Activated CD8-positive, alpha-beta memory T cell treated with anti-CD3 and anti-CD28 coated beads for 36 hours (primary cell): ENCODE results near the gene NTS. TPM values are rescaled to one million over a fixed set of nuclear protein-coding genes. Genes with fewer than 3 reads are reported as not detected.

Source experiments
- CTCF ChIA-PET: fragments of 350-600 bp; sonication (Branson Sonifier 250); formaldehyde crosslinking; loops from one replicate; lab custom pipeline; 2021; ENCODE audit warnings: antibody characterized with exemption; lab: Charles Lee
- POLR2A ChIA-PET: fragments of 350-600 bp; sonication (Branson Sonifier 250); formaldehyde crosslinking; loops from one replicate; lab custom pipeline; 2021; ENCODE audit warnings: antibody characterized with exemption; lab: Charles Lee
- total RNA-seq, 2 experiments: library from RNA; stranded (reverse); gene quantifications; one replicate each; pipeline ENCODE4 v1.2.3, GENCODE V29; 2021

Gene NTS, protein sequence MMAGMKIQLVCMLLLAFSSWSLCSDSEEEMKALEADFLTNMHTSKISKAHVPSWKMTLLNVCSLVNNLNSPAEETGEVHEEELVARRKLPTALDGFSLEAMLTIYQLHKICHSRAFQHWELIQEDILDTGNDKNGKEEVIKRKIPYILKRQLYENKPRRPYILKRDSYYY
- not detected for total RNA-seq

DNA sequence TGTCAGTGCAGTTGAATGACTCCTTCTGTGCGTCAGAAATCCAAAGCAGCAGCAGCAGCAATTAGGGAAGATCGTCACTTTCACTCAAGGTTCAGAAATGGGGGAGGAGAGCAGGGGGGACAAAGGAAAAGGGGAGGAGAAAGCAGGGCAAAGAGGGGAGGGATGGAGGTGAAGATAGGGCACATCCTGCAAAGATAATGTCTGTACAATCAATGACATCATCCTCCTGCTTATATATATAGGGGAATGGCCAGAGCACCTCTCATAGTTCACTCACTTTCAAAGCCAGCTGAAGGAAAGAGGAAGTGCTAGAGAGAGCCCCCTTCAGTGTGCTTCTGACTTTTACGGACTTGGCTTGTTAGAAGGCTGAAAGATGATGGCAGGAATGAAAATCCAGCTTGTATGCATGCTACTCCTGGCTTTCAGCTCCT lies at the start of gene NTS:
Gene NTS (plus strand): TSS at position 265 of the 431 bp plus-strand sequence. CDS start 109 bp downstream, at position 374.
- POLR2A ChIA-PET: no interaction called here
- CTCF ChIA-PET: no interaction called here

DNA sequence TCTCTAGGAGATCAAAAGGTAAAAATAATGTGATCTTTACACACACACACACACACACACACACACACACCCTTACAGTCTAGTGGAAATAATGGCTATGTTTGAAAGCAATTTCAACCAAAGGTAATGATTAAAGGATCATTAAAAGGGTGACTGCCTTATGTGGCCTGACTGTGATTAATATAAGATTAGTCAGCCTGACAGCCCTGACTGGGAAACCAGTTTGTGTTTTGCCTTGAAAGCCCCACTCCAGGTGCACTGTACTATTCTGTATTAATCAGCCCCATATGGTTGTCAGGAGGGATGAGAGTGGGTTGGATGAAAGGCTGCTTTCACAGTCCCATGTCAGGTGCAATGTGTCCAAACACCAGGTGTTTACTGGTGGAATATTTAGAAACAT lies 48.3 kb upstream of the NTS start:
- ChIA-PET CTCF (no interaction called here), POLR2A (no interaction called here)

DNA sequence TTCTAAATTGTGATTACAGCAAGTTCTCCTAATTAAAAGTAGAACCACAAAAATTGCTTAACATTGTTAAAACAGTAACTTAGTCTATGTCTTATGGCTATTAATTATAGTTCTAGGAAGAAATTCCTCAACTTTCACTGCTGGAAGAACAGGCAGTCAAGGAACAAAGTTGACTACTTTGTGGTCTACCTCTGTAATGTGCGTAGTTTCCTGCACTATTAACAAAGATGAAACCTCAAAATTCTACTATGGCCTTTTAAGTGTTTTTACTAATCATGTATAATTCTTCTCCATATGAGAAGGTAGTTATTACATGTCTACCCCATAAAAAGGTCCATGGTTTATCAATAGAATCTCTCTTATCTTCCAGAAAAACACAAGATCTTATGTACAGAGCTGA lies 45.5 kb upstream of the NTS start:
- ChIA-PET CTCF (no interaction called here), POLR2A (no interaction called here)

DNA sequence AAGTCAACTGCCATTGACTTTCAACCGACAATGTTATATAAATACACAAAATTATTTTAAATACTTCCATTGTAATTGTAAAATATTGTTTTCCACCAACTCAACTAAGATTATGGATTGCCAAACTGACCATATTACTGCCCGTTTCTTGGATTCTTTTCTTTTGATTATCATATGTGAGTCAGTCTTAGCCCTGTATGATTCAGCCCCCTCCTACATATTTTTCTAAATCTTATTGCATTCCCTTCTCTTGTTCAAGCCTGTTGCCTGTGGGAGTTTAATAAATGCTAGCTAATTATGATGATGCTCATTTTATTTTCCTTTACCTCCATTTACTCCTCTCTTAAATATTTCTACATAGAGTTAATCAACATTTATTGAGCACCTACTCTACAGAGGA lies 44.7 kb upstream of the NTS start:
- ChIA-PET POLR2A (no interaction called here), CTCF (no interaction called here)

DNA sequence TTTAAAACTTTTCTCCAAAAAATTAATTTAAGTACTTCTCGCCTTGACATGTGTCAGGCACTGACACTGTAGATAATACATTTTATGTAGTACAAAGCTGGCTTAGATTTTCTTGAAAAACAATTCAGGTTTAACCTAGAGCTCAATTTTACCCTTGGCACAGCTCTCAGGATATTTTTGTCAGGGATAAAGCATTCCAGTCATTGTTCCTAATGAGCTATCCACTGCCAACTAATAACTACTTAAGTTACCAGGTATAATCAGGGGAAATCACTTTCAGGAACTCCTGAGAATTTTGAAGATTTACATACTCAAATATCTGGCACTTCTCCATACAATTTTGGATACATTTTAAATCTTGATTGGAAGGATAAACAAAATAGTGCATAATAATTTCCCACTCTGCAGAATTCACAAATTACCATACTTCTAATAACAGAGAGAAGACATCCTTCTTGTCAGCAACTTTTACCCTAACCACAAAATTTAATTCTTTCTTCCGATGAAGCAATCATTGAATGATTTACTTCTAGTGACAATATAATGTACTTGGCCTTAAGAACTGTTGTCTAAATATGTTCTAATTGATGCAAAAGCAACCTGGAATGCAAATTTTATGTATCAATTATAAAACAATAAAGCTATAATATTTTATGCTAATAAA lies 42.6 kb upstream of the NTS start:
- ChIA-PET CTCF (no interaction called here), POLR2A (no interaction called here)

DNA sequence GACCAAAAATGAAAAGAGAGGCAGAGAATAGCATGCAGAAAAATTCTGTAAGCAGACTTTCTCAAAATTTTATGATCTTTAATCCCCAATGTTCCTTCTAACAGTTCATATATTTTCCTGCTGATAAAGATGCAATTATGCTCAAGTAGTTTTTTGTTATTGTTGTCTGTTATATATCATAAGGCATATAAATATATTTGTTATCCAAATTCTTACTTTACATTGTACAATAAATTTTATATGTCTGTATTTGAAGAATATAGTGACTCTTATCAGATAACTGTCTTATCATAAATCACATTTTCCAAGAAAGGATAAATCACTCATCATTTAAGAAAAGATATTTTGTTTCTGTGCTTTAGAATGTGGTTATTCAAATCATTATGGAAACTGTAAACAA lies 40.5 kb upstream of the NTS start:
- POLR2A ChIA-PET: no interaction called here
- CTCF ChIA-PET: no interaction called here

DNA sequence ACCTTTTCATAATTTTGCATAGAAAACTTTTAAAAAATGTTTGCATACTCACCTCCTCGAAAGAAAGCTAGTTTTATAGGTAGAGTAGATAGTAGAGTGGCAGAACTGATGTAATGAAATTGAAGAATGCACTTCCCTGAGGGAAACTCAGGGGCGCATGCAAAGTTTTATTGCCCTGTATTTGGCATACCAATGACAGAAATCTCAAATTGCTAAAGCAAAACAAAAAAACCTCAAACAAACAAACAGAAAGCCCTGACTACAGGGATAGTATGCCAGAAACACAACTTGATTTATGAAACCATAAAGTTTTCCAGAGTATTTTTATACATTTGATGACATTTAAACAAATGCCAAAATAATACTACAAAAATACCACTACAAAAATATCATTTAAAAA lies 39.7 kb upstream of the NTS start:
- ChIA-PET POLR2A (no interaction called here), CTCF (no interaction called here)

DNA sequence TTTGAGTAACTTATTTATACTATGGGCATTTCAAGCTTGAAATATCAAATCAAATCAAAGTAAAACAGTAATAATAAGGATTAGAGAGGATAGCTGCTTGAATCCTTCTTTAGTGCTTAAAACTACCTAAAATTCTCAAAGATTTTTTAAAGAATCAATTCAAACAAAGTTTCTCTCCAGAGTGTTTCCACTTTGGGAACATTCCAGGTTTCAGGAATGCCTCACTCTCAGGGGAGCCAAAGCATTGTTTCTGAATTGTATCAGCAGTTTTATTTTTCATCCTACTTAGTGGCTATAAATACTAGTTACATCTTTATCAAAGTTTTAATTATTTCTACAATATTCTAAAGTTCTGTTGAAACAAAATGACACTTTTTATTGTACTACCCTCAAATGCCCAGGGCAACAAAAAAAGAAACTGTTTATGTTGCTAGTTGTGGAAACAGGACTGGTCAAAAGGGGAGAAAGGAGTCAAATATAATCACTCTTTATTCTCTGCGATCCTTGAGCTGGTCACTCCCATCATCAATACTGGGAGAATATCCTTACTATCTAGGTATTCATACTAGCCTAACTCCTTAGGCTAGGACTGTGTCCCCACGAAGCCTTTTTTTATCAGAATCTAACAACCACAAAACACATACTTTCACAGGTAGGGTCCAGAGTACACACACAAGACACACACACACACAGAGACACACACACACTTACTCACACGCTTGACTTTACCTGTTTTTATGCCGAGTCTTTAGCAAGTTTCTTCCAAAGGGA lies 38.5 kb upstream of the NTS start:
- POLR2A ChIA-PET: no interaction called here
- CTCF ChIA-PET: no interaction called here

DNA sequence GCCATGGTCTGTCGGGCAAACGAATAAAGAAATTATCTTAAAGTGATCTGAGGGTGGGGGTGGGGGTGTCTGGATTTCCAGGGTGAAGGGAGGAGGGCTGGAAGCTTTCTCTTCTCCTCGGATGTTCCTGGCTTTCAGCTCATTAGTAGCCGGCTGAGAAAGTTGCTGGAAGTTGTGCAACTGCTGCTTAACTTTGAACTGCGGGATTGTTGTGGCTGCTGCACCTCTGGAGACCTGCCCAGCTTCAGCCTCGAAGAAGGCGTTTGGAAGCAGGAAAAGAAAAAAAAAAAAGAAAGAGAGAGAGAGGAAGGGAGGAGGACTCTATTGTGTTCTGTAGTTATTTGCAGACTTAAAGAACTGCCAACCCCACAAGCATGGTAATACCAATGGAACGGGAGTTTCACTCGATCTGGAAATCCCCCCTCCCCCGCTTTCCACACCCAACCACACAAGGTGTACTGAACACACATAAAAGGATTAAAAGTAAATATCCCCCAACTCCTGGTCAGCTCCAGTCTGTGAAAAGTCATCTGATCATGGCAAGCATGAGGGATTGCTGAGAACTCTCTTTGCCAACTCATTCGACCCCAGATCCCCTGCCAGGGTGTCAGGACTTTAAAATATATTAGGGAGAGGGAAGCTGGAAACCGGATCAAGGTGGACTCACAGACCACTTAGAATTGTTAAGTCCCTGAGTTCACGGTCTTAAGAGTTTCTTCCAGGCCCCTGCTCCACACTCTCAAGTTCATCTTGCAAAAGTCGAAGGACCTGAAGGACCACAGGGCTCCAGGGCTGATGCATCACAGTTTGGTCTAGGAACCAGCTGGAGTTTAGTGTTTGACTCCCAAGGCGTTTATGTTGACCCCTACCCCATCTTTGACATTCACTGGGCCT lies 37.7 kb upstream of the NTS start, which contains the start of gene RASSF9:
Gene RASSF9 (minus strand): TSS at position 213 of the 894 bp plus-strand sequence. CDS start 208 bp downstream, at position 5.
- CTCF ChIA-PET: no interaction called here

DNA sequence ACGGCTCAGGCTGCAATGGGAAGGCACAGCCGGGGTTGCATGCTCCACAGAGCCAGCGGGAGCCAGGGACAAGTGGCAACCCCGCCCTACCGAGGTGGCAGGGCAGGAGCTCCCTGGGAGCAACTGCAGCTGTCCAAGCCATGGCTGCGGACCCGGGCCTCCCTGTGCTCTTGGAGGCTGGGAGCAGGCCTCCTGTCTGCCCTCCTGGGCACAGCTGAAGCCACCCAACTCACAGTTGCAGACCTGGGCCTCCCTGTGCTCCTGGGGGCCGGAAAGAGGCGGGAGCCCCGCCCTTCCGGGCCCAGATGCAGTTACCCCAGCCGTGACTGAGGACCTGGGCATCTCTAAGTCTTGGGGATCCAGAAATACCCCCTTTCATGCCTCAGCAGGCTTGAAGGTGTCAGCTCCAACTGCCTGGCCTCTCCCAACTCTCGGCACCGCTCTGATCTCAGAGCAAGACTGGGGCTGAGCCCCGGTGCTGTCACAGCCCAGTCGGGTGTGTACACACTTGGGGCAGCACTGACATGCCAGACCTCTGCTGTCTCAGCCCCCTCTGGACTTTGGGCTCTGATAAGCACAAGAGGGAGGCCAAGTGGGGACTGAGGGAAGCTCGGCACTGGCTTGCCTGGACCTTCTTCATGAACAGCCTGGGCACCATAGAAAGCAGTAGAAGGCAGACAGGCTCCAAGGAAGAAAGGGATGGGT lies 30.3 kb upstream of the NTS start:
- CTCF ChIA-PET: no interaction called here
- POLR2A ChIA-PET: no interaction called here

More for the DNA sequence above, 37.7 kb upstream of the NTS start, which contains the start of gene RASSF9:
- POLR2A ChIA-PET: no interaction called here

DNA sequence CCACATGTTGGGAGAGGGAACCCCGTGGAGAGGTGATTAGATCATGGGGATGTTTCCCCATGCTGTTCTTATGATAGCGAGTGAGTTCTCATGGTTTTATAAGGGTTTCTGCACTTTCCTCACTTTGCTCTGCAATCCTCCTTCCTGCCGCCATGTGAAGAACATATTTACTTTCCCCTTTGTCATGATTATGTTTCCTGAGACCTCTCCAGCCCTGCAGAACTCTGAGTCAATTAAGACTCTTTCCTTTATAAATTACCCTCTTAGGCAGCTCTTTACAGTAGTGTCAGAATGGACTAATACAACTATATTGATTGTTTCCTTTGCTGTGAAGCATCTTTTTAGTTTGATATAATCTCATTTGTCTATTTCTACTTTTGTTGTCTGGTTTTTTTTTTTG lies 24.8 kb upstream of the NTS start:
- POLR2A ChIA-PET: no interaction called here
- CTCF ChIA-PET: no interaction called here

DNA sequence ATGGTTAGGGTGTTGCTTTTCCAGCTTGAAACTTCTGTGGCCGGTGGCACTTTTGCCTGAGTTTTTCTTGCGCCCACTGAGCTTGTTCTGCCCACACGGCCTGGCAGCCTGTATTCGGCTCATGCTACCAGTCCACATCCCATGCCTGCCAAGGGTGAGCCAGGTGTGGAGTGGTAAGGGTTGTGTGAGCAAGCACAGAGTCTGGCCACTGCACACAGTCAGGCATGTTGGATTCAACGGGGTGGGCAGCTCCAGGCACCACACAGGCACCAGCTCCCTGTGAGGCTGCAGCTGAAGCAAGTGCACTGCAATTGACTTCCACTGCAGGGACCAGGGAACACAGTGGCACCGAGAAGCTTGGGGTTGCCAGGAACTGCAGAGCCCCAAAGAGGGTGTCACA lies 18.8 kb upstream of the NTS start:
- ChIA-PET CTCF (no interaction called here), POLR2A (no interaction called here)

DNA sequence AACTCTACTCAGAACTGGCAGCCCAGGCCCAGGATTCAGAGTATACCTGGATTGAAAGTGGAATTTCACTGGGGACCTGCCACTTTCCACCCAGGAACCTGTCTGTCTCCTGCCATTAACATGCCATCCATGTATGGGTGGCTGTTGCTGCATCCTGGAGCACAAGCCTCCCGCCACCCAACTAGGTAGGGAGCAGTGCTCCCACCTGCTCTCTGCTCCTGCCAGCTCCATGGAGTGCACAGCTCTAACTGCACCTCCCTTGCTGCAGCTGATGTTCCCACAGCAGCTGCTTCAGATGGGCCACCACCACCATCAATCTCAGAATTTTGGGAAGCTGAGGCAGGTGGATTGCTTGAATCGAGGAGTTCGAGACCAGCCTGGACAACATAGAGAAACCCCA lies 17.1 kb upstream of the NTS start:
- POLR2A ChIA-PET: no interaction called here
- CTCF ChIA-PET: no interaction called here

DNA sequence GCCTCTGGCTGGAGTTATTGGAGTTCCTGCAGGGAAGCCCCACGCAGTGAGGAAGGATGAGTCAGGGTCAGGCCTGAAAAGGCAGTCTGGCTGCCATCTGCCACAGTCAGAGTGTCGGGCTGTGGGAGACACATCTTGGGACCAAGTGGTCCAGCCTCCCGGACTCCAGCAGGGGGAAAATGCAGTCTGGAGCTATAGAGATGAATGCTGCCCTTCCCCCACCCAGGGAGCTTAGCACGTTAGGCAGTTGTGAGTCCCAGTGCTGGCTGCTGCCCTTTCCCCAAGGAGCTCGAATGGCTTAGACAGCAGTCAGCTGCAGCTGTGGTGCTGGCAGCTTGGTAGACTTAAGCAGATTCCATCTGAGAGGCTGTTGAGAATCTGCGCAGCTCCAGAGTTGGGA lies 8.2 kb upstream of the NTS start:
- POLR2A ChIA-PET: no interaction called here
- CTCF ChIA-PET: no interaction called here

DNA sequence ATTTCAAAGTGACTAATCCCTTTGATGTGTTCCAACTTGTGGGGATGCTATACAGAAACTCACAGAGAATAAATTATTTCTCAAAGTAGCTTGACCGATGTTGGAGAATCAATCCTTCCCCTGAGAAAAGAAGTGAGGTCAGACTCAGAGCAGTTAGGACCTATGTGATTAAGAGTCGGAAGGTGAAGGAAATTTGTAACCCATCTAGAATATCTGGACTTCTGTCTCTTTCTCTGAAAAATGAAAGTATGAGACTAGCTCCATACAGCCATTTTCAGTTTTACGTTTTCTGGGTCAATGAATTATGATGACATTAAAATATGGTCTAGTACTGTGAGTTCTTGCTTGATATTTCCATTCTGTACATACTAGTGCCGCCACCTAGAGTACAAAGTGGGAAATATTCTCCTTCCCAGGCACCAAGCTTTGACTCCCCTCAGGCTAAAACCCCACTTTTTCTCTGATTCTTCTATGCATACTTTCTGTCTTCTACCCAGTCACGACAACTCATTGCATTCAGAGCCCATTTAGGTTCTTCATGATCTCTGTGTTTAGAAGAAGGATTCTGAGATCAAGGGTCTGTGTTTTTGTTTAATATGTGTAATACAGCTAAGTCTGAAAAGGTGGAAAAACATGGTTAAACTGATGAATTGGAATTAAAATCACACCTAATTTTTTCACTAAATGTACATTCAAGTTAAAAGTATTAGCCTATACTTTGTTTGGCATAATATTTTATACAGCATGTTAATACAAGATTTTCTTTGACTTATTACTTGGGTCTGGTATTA lies 6.9 kb upstream of the NTS start:
- CTCF ChIA-PET: no interaction called here

DNA sequence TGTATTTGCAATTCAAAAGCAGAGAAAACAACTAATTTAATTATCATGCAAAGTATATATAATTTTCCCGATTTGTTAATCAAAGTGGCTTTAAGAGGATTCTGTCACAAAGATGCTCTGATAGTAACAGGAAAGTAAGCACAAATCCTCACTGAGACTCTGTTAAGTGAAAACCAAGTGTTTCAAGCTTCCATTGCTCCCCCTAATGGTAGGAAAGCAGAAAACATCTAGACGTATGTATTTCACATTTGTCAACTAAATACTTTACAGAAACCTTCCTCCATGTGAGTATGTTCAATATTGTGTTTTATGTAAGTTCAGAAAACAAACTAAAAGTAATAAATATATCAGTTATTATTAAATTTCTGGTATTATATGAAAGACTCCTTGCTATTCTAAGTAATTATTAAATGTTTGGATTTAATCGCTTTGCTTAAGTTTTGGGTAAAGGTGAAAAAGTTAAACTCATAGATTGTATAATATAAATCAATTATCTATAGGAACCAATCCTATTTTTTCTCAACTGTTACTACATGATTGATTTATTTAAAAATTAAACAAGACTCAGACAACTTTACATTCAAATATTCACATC lies 1.5 kb upstream of the NTS start:
- CTCF ChIA-PET: no interaction called here
- POLR2A ChIA-PET: no interaction called here

More for the DNA sequence above, 6.9 kb upstream of the NTS start:
- POLR2A ChIA-PET: no interaction called here

DNA sequence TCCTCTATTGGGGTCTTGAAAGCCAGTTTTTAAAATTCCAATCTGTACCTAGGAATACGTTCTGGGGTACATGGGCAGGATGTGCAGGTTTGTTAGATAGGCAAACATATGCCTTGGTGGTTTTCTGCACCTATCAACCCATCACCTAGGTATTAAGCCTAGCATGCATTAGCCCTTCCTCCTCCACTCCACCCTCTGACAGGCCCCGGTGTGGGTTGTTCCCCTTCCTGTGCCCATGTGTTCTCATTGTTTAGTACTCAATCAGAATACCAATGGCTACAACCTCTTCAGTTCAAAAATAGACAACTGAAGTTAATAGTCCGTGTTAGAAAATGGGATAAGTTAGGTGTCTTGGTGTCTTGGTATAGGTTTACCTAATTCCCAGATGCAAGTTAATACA lies 3.4 kb downstream of the NTS start:
- POLR2A ChIA-PET: no interaction called here
- CTCF ChIA-PET: no interaction called here

DNA sequence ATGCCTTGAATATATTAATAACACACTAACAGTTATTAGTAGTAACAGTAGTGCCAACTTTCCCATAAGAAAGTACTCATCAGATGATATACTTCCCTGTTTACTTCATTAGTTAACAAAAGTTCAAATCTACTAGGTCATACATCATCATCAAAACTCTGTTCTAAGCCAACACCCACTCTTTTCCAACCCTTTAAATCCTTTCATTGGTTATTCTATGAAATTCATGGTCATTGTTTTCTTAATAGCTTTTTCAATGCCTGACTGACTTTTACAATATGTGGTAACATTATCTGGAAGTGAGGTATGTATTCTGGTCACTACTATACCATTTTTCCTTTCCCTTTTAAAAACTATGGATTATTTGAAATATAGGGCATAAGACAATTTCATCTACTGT lies 9.7 kb downstream of the NTS start:
- CTCF ChIA-PET: no interaction called here
- POLR2A ChIA-PET: no interaction called here
